HFF-Myc (cell line): ENCODE results near the gene SPATA13.

Source experiments
- DNase-seq: peaks from one replicate; pipeline ENCODE4 v3.0.0-alpha.2; 2011; ENCODE audit warnings: low read depth; ENCODE audit errors: extremely low read depth
- H3K4me3 ChIP-seq: replicated peaks from 2 replicates; pipeline ENCODE4 v1.5.1; 2011; ENCODE audit warnings: low read depth, mild to moderate bottlenecking, control low read depth, low read length
- TF ChIP-seq, protein P1 (sequence below): IDR thresholded peaks from 2 replicates; pipeline ENCODE4 v1.5.1; 2012; ENCODE audit warnings: mild to moderate bottlenecking, low read depth, low read length, control low read depth; ENCODE audit errors: missing control alignments

Gene SPATA13

DNA sequence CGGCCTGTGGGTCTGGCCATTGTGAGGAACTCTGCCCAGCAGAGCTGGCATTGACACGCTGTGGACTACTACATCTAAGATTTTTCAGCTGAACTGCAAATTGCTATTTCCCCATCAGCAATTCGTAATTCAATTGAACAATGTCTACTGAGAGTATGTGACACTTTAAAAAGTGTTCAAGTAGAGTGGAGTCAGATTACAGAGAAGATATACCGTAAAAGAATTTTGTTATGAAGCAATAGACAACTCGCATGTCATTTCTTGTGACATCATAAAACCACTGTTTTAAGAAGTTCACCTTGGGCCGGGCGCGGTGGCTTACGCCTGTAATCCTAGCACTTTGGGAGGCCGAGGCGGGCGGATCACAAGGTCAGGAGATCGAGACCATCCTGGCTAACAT, 116.3 kb downstream of the SPATA13 start:
- DNase-seq, result no peak
- H3K4me3 ChIP-seq, result no peak overlapping the region
- TF ChIP-seq, protein P1, sequence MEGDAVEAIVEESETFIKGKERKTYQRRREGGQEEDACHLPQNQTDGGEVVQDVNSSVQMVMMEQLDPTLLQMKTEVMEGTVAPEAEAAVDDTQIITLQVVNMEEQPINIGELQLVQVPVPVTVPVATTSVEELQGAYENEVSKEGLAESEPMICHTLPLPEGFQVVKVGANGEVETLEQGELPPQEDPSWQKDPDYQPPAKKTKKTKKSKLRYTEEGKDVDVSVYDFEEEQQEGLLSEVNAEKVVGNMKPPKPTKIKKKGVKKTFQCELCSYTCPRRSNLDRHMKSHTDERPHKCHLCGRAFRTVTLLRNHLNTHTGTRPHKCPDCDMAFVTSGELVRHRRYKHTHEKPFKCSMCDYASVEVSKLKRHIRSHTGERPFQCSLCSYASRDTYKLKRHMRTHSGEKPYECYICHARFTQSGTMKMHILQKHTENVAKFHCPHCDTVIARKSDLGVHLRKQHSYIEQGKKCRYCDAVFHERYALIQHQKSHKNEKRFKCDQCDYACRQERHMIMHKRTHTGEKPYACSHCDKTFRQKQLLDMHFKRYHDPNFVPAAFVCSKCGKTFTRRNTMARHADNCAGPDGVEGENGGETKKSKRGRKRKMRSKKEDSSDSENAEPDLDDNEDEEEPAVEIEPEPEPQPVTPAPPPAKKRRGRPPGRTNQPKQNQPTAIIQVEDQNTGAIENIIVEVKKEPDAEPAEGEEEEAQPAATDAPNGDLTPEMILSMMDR, result no peak

DNA sequence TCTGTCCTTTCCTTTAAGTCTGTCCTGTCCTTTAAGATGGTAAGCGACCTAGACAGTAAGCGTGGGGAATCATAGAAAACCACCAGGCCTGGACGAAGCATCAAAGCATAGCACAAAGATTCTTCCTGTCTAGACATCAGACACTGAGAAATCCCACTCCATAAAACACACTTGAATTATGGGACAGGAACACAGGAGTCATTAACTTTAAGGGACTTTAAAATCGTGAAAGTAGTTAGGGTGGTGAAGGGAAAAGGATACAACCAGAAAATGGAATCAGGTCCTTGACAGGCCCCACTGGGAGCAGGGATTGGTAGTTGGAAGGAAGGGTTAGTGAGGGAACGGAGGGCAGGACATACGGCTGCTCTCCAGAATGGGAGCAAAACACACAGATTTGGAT, 117.2 kb downstream of the SPATA13 start:
- no peak for DNase-seq
- no peak overlapping the region for H3K4me3 ChIP-seq
- TF ChIP-seq, protein P1, result no peak

DNA sequence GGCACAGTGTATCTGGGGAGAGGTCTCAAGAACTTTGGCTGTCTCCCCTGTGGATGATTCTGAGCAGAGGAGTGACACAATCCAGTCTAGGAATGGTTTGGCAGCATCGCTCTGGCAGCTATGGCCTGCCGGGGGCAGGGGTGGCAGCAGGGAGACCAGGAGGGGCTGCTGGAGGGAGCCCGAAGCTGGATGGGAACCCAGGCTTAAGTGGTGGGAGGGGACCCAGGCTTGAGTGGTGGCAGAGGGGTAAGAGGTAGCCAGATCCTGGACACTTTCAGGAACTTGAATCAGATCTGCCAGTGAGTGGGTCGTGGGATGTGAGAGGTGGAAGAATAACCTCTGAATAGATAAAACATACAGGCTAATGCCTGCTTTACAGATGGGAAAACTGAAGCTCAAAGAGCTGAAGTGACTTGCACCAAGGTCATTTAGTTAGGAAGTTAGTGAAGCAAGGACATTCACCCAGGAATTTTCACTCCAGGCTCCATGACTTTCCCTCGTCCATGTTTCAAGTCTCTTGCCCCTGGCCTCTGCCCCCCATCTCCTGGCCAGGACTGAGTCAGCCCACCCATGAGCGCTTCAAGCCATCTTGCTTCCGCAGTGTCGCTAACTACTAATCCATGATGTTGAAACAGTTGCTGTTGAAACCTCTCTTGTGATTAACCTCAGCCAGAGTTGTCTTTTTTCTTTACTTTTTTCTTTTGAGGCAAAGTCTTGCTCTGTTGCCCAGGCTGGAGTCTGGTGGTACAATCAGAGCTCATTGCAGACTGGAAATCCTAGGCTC, 119.0 kb downstream of the SPATA13 start:
- H3K4me3 ChIP-seq, result no peak overlapping the region
- no peak for DNase-seq
- TF ChIP-seq, protein P1, result no peak

DNA sequence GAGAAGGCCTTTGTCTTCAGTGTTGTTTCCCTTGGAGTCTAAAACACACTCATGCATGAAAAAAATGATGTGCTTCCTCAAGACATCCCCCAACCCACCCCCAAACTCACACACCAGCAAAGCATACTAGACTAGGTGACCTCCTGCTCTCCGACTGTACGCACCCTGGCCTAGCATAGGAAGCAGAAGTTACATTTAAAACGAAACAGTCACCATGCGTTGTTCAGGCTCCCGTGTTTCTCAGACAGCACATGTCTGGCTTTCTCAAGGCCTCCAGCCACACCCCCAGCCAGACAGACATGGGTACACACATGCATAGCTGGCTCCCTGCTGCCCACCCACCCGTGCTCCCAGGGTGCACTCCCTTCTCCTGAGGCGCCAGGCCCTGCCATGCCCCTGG, 120.2 kb downstream of the SPATA13 start:
- no peak overlapping the region for H3K4me3 ChIP-seq
- no peak for DNase-seq
- TF ChIP-seq, protein P1, result no peak

DNA sequence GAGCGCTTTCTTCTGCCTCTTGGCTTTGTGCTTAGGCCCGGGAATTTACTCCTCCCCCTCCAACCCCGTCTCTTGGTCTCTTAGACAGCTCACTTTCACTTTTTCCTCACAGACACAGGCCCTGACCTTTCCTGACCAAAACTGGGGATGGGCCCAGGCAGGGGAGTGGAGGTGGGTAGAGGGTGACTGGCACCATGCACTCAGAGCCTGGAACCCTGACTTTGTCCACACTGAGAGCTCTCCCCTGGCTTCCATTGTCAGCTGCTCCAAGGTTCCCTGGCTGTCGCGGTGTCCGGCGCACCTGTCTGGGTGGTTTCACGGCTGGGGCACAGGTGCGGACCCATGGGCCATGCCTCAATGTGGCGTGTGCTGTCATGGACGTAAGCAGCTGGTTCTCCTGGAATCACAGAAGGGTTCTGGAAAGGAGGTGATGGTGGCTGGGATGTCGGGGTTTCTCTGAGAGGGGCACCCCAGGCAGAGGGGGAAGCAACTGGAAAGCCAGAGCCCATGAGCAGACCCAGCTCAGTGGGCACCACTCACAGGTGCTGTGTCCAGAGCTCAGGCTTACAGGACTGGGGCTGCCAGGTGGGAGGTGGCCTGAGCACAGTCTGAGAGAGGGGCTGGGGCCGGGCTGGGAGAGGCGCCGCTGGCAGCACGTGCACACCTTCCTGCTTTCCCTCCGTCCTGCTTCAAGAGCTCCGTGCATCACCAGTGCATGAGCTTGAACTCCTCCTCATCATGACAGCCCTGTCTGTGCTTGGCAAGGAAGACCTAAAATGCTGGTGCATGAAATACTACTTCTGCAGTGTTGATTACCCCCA, 120.9 kb downstream of the SPATA13 start:
- TF ChIP-seq, protein P1, result no peak
- no peak overlapping the region for H3K4me3 ChIP-seq
- DNase-seq, result no peak

DNA sequence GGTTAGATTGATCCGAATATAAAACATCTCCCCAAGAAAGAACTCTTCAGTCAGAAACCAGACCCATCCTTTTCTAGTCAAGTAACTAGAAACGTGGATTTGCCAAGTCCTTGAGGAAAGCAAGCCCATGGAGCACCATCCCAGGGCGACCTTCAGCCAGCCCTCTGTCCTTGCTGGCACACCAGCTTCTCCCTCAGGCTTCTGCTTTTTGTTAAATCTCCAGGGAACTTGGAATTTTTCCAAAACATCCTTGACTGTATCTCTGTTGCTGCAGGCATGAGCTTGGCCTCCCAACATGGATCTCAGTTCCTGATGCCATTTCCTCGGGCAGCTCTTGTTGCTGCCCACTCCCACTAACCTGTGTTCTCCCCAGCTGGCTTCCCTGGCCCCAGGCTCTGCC, 121.7 kb downstream of the SPATA13 start:
- H3K4me3 ChIP-seq, result no peak overlapping the region
- no peak for DNase-seq
- TF ChIP-seq, protein P1, result no peak
